GM08714 (cell line): Measurements from ENCODE around the gene HDAC4.

Experiments
- H3K4me3 ChIP-seq: fragments of 200-500 bp; sonication (Bioruptor generic); 2 replicates; pipeline ENCODE4 v1.5.1; 2014; ENCODE audit warnings: mild to moderate bottlenecking, low read length, inconsistent platforms
- ZNF274 ChIP-seq: IDR thresholded peaks from 2 replicates; pipeline ENCODE4 v1.6.1; 2012; ENCODE audit warnings: mild to moderate bottlenecking, low read depth, low read length

Gene HDAC4

DNA sequence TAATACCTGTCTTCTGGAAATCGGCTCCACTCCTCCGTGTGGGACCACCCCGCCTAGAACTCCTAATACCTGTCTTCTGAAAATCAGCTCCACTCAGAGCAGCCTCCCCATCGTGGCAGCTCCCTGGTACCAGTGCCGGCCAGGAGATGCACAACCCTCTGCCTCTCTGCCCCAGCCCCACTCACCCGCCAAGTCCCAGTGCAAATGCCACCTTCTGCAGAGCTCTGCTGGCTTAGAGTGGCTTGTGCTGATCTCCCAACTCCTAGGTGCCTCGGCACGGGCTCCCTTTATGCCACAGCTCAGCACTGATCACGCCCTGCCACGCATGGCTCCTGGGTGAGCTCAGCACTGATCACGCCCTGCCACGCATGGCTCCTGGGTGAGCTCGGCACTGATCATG, 258.5 kb downstream of the HDAC4 start:
- H3K4me3 ChIP-seq, result no peak overlapping the region
- TF ChIP-seq ZNF274, result no peak

DNA sequence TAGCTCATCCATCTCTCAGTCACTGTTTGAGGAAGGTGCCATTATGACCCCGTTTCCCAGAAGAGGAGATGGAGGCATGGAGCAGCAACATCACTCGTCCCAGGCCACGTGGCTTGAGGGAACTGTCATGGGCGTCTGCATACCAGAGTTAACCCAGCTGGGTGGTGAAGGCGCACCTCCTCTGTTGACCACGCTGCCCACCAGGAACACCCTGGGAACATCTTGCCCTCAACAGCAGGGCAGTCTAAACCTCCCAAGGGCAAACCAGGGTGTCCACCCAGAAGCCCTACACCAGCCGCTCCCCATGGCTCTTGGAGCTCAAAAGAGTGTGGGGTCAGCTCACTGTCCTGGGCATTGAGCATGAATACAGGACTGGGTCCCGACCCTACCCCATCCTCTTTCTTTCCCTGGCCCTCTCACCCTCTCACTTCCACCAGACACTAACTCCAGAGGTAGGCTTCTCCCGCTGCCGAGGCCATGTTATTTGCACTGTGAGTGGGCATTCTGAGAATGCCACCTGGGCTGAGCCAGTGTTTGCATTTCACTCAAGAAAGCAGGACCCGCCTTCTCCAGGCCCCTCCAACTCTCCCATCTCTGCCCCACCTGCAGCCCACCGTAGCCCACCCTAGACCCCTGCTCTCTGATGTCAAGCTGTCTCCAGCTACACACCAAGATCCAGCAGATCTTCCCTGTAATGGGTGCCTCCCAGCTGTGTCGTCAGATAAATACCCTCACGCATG, 259.6 kb downstream of the HDAC4 start:
- no peak overlapping the region for H3K4me3 ChIP-seq
- TF ChIP-seq ZNF274, result no peak

DNA sequence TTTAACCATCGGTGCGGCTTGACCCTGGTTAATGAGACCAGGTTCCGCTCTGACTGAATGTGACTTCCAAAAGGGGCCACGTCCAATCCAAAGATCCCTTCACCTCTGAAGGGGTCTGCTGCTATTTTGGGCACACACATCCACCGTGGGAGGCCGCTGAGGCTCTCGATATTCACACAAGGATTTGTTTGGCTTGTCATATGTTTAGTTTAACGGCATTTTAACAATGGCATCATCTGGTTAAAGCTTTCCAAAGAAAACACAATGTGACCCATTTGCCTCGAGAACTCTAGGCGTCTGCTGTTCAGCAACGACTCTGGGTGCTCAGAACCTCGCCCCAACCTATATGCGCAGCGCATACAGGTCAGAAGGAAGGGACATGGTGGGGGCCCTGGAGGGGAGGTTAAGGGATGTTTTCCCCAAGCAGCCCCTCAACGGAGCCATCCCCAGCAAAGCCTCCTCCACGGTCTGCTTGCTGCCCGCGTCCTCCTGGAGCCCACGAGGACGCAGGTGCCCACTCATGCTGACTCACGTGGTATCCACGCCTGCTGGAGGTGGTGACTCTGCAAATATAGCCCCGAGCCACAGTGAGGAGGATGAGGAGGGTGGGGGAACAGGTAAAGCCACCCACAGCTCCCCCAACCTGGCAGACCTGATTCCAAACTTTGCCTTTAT, 260.3 kb downstream of the HDAC4 start:
- no peak for TF ChIP-seq ZNF274
- no peak overlapping the region for H3K4me3 ChIP-seq

DNA sequence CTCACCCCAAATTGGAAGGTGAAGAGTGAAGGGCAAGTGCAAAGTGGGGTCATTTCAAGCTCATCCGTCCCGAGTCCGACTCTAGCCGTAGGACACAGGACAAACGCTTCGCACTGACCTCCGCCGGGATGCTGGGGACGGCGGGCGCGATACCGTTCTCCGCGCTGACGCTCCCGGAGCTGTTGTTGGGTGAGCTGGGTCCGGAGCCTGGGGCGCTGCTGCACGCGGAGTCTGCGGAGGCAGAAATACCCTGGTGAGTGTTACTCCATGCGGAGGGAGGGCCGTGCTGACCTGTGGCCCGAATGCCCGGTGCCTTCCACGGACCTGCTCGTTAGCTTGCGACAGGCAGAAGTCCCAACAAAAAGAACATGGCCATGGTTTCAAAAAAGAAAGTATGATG, 261.3 kb downstream of the HDAC4 start:
- H3K4me3 ChIP-seq, result no peak overlapping the region
- no peak for TF ChIP-seq ZNF274

- TF ChIP-seq ZNF274, result no peak
- H3K4me3 ChIP-seq, result no peak overlapping the region
Observed at GRCh38 chr2:239139101-239139500, 261.7 kb downstream of the HDAC4 start.

GRCh38 chr2:239138610-239139009, 262.2 kb downstream of the HDAC4 start:
- H3K4me3 ChIP-seq, result no peak overlapping the region
- TF ChIP-seq ZNF274, result no peak

- no peak overlapping the region for H3K4me3 ChIP-seq
- no peak for TF ChIP-seq ZNF274
Observed at GRCh38 chr2:239137898-239138283, 262.9 kb downstream of the HDAC4 start.

GRCh38 chr2:239137165-239137897, 263.5 kb downstream of the HDAC4 start:
- TF ChIP-seq ZNF274, result no peak
- no peak overlapping the region for H3K4me3 ChIP-seq

- TF ChIP-seq ZNF274, result no peak
- H3K4me3 ChIP-seq, result no peak overlapping the region
Observed at GRCh38 chr2:239136762-239137161, 264.1 kb downstream of the HDAC4 start.

- no peak for TF ChIP-seq ZNF274
Observed at GRCh38 chr2:239136203-239136602, 264.6 kb downstream of the HDAC4 start.

GRCh38 chr2:239135531-239135930, 265.3 kb downstream of the HDAC4 start:
- no peak overlapping the region for H3K4me3 ChIP-seq
- no peak for TF ChIP-seq ZNF274

More at GRCh38 chr2:239136203-239136602, 264.6 kb downstream of the HDAC4 start:
- no peak overlapping the region for H3K4me3 ChIP-seq

DNA sequence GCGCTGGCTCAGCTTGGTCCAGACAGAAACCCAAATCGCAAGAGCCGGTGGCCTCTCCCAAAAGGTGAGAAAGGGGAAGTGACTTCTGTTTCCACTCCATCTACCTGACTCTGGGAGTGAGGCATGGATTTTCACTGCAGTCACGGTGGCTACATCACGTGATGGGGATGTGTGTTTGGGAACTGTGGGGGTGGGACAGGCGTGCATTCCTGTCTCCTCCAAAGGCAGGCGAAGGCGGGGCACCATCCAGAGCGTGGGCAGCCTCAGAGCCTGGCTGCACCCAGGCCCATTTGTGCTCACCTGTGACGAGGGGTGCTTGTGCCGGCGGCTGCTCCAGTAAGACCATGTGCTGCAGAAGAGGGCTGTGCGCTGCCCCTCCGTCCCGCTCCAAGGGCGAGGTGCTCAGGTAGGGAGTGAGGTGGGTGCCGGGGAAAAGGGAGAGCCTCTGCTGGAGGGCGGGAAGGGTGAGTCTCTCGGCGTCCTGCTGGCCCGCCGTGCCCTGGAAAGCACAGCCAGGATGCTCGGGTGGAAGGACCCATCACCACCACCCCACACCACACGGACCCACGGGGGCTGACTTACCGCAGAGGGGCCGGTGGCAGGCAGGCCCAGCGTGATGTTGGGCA, 266.8 kb downstream of the HDAC4 start:
- H3K4me3 ChIP-seq, result no peak overlapping the region
- TF ChIP-seq ZNF274, result no peak

GRCh38 chr2:239132786-239133185, 268.0 kb downstream of the HDAC4 start:
- H3K4me3 ChIP-seq, result no peak overlapping the region
- no peak for TF ChIP-seq ZNF274

DNA sequence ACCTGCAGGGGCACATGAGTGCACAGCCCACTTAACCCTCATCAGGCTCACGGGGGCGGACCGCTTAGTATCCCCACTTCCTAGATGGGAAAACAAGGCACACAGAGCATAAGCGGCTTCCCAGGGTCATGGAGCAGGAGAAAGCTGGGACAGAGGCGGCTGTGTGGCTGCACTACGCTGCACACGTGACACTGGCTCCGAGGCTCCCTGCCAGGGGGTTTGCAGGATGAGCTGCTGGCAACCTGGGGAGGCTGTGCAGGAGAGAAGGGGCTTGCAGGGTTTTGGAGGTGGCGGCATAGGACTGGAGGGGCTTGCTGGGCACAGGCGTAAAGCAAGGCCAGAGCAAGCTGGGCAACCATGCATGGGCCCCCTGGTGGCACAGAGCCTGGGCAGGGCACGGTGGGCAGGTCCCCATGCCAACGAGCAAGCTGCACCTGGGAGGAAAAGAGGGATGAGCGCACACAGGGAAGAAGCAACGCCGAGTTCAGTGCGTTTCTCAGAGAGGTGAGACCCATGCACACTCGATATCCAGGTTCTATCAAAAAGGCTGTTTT, 268.6 kb downstream of the HDAC4 start:
- H3K4me3 ChIP-seq, result no peak overlapping the region
- no peak for TF ChIP-seq ZNF274
